Activated naive CD4-positive, alpha-beta T cell (primary cell): Measurements from ENCODE around the gene PTPRD.

Experiments used
- DNase-seq, 4 experiments: peaks; one replicate each; lab custom pipeline; 2025; lab: John Stamatoyannopoulos, UW

PTPRD gene

DNA sequence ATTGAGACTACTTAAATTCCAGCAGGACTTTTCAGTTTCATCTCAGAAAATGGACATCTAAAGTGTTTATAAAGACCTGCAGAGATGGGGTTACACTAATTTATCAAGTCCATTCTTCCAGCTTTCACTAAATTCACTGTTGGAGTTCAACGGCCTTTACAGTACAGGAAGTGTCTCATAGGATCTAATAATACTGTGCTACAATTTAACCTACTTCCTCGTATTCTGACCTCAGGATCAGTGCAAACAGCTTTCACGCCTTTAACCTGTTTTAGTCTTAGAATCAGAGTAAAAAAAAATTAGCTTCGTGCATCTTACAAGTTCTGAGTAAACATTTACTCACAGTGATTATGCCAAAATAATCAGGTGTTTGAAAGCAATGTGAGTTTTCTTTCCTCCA, 2180.6 kb downstream of the PTPRD start:
- DNase-seq = no peak

DNA sequence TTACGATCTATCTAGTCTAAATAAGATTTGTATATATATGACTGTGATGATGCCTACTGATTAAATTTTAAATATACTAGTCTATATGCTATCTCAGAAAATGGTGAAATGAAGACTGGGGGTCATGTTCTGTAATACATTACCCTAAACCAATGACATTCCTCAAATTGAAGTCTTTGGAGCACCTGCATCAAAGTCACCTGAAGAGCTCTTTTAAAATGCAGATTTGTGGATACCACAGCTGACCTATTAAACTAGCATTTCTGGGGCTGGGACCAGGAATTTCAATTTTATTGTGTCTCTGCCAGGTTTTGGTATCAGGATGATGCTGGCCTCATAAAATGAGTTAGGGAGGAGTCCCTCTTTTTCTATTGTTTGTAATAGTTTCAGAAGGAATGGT, 2181.3 kb downstream of the PTPRD start:
- DNase-seq = no peak

- no peak for DNase-seq
Observed at GRCh38 chr9:8430945-8431344, 2181.9 kb downstream of the PTPRD start.

- no peak for DNase-seq
Observed at GRCh38 chr9:8429768-8430167, 2183.0 kb downstream of the PTPRD start.

GRCh38 chr9:8429157-8429556, 2183.6 kb downstream of the PTPRD start:
- no peak for DNase-seq

DNA sequence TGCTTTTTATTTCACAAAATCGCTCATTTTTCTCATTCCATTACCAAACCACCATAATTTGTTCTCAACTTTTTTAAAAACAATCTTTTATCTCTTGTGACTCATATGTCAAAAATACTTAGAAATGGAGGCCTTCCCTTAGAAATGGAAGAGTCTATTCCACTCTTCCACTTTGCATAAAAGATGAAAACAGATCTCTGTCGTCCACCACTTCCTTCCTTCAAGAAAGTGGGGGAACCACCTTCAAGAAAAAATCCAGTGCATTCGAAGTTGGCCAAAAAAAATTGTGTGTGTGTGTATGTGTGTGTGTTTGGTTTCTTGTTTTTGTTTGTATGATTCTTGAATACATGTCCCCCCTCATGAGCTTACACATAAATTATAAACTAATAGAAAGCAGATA, 2184.4 kb downstream of the PTPRD start:
- no peak for DNase-seq

- DNase-seq = no peak
Observed at GRCh38 chr9:8424786-8425410, 2187.9 kb downstream of the PTPRD start.

- no peak for DNase-seq
Observed at GRCh38 chr9:8420416-8420815, 2192.4 kb downstream of the PTPRD start.

DNA sequence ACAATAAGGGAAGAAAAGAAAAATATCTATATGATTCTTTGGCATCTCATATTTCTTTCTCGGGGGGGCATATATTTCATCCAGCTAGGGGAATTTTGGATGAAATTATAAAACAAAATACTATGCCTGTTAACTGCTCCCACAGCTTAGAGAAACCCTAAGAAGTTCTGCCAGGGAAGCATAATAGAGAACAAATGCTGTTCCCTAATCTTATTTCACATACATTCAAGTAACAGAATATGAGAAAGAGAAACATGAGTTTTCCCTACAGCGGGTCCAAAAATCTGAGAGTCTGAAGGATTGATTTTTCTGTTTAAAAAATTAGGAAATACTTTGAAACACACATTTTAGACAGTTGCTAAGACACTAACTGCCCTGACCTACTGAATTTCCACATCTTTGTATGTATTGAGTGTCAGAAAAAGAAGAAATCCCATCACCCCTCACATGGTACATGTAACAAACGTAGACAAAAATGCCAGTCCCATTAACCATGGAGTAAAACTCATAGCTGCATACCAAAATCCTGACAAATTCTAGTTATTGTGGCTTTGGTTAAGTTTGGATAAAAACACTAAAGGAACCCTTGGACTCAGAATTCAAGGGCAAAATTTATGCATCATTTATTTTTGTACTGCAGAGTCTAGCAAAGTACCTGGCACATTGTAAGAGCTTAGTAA, 2193.1 kb downstream of the PTPRD start:
- DNase-seq = no peak

DNA sequence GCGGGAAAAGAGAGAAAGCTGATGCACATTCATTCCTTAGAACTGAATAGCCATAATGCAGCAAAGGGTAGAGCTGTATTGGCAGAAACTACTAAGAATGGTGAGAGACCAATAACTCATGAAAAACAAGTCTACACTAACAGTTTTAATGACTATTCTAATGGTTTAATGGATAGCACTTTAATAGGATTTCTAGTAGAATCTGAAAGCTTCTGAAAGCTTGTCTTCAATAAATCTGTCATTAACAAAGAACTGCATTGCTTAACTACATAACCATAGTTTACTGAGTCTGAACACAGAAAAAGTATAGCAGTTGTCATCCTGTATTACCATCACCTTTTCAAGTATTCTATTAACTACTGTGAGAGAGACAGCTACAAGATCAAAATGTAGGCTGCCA, 2195.5 kb downstream of the PTPRD start:
- no peak for DNase-seq

- no peak for DNase-seq
Observed at GRCh38 chr9:8412327-8412726, 2200.5 kb downstream of the PTPRD start.

DNA sequence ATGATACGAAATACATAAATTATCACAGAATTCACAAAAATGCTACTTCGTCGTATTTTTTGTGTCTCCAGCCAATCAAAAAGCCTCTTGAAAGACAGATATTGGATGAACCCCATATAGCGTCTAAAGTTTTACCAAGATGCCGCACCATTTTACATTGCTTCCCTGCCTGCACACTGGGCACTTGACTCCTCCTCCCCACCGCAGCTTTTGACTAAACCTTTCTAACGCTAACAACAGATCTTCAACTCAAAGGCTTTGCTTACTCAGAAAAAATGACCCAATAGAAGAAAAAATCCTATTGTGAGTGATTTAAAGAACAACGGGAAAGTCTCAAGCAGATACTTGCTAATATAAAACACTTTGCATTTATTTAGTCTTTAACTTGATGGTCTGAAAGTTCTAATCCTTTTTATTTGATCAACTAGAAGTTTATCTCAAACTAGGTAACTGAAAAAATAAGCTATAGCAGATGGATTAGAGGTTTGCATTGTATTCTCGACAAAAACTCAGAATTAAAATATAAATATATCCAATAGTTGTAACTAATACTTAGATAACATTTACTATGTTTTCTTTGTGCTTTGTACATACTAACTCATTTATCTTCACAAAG, 2204.1 kb downstream of the PTPRD start:
- no peak for DNase-seq

GRCh38 chr9:8401961-8402705, 2210.7 kb downstream of the PTPRD start:
- no peak for DNase-seq

DNA sequence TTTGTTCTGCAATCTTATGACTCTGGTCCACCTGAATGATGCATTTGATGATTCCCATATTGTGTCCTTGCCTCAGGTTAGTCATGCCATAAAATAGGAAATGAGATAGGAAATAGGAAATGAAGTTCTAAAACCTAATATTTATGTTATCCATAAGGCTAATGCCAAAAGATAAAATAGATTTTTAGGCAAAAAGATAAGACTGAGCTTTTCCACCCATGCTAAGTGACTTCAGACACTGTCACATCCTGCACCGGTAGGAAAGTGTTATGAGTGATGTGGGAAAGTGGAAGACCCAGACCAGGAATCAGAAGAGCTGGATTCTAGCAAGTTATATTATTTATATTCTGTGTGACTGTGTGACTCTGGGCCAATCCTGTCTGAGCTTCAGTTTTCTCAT, 2212.4 kb downstream of the PTPRD start:
- no peak for DNase-seq

- no peak for DNase-seq
Observed at GRCh38 chr9:8395022-8395421, 2217.8 kb downstream of the PTPRD start.

DNA sequence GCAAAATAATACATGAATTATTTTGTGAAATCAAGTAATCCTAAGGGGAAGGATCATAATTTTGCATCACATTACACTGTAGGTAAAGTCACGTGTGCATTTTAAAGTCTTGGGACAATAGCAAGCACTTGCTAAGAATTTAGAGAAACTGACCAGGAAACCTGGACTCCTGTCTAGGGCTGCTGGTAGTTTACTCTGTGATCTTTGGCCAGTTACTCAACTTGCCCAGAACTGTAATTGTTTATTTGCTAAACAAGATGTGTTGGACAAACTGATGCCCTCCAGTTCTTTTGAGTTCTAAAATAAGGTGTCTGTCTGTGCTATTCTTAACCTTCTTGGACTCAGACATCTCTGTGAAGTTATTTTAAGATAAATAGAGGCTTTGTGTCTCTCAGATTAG, 2218.5 kb downstream of the PTPRD start:
- DNase-seq = no peak

- DNase-seq = no peak
Observed at GRCh38 chr9:8392866-8393265, 2219.9 kb downstream of the PTPRD start.

GRCh38 chr9:8391566-8391965, 2221.2 kb downstream of the PTPRD start:
- no peak for DNase-seq

DNA sequence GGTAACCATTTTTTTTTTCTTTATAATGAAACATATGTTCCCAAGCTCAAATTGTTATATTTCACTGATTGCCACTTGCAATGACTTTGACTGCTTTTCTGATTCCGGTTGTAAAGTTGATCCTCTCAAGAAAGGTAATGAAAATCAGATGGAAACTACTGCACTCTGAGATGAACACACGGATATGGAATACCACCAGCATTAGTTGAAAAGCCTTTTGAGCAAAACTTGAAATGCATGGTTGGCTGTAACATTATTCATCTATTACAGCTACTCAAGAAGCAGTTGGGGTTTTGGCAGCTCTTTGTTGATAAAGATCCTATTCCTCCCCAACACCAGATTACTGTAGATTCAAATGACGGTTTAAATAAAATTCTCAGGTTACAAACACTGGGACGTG, 2221.7 kb downstream of the PTPRD start:
- DNase-seq = no peak

DNA sequence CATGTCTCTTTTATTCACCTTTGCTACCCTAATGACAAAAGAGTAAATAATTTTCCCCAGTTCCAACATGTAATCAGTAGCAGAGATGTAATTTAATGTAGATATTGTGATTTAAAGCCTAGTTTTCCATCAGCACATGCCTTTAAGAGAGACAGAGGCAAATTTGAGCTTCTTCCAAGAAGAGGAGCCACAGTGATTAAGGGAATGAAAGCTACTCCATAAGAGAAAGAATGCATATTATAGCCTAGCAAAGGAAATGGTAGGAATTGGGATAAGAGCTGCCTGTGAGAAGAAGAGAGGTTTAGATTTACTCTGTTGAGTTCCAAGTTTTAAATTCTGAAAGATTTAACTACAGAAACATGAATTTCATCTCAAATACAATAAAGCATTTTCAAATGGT, 2222.2 kb downstream of the PTPRD start:
- DNase-seq = no peak

DNA sequence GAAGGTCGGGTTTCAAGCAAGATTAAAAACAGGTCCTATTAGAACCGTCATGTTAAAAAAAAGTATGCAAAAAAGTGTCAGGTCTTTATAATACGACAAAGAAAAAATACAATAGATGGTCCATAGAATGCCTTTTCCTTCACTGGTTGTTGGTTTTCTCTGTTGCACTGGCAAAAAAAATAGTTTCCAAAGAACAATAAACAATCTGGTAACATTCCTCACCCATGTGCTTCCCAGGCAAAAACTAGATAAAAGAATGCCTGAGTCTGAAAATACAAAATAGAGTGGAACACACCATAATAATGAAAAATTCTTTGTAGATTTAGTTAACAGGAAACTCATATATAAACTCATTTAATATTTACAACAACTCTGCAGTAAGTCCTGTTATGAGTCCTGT, 2223.3 kb downstream of the PTPRD start:
- no peak for DNase-seq

DNA sequence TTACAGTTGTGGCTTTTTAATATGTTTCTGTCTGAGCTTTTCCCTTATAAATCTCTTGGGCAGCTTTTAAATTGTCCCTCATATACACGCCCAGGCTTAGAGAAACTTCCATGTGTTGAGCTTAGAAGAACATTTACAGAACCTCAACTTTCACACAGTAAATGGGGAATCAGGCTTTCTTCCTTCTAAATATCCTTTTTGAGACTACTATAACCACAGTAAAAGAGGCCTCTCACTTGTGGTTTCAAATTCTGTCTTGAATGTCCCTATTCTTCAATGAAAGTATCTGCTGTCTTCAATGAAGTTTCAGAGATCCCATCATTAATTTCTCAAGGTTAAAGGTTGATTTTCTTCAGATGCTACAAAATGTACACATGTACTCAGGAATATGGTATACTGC, 2224.7 kb downstream of the PTPRD start:
- DNase-seq = no peak

GRCh38 chr9:8384091-8384490, 2228.7 kb downstream of the PTPRD start:
- no peak for DNase-seq
